Neuronal stem cell (in vitro differentiated cells): ENCODE data around the gene PKNOX2.

ENCODE experiments used
- DNase-seq: peaks from one replicate; pipeline ENCODE4 v3.0.0-alpha.2; 2013; ENCODE audit warnings: low spot score
- H2AFZ ChIP-seq: one replicate; pipeline ENCODE4 v1.6.1; 2013; ENCODE audit warnings: mild to moderate bottlenecking, low read length, inconsistent platforms
- H2AK5ac ChIP-seq: 2 replicates; pipeline ENCODE4 v1.6.1; 2013; ENCODE audit warnings: low read depth, mild to moderate bottlenecking, inconsistent platforms, low read length, moderate library complexity, mixed read lengths
- H2BK120ac ChIP-seq: 2 replicates; pipeline ENCODE4 v1.6.1; 2013; ENCODE audit warnings: low read depth, mild to moderate bottlenecking, inconsistent platforms, low read length, moderate library complexity, mixed read lengths
- H2BK12ac ChIP-seq: one replicate; pipeline ENCODE4 v1.6.1; 2013; ENCODE audit warnings: low read length, inconsistent platforms
- H2BK15ac ChIP-seq: 2 replicates; pipeline ENCODE4 v1.6.1; 2013; ENCODE audit warnings: mild to moderate bottlenecking, low read length, inconsistent platforms, mixed read lengths
- H2BK5ac ChIP-seq: one replicate; pipeline ENCODE4 v1.6.1; 2013; ENCODE audit warnings: inconsistent platforms, mild to moderate bottlenecking, low read length, moderate library complexity
- H3K14ac ChIP-seq: one replicate; pipeline ENCODE4 v1.6.1; 2013; ENCODE audit warnings: low read length, inconsistent platforms
- H3K18ac ChIP-seq: 2 replicates; pipeline ENCODE4 v1.6.1; 2013; ENCODE audit warnings: low read length, inconsistent platforms
- H3K23ac ChIP-seq: 2 replicates; pipeline ENCODE4 v1.6.1; 2013; ENCODE audit warnings: low read depth, mild to moderate bottlenecking, mixed read lengths, low read length, inconsistent platforms; ENCODE audit not compliant: poor library complexity
- H3K27ac ChIP-seq: replicated peaks from 3 replicates; pipeline ENCODE4 v1.5.1; 2013; ENCODE audit warnings: low read length, inconsistent platforms
- H3K27me3 ChIP-seq, 3 experiments: 2 replicates each; pipeline ENCODE4 v1.6.1; 2013; ENCODE audit warnings: low read length in 3 of 3, mild to moderate bottlenecking in 2 of 3, inconsistent platforms in 1 of 3, low read depth in 1 of 3, mixed read lengths in 1 of 3, moderate library complexity in 1 of 3; ENCODE audit not compliant: control insufficient read depth in 3 of 3, insufficient read depth in 3 of 3
- H3K36me3 ChIP-seq, 2 donors: replicated peaks in 1 of 2; 2 replicates each; pipeline ENCODE4 v1.6.1; 2013; ENCODE audit warnings: low read length in 2 of 2; ENCODE audit not compliant: control insufficient read depth in 2 of 2, insufficient read depth in 2 of 2
- H3K4ac ChIP-seq: 2 replicates; pipeline ENCODE4 v1.6.1; 2013; ENCODE audit warnings: inconsistent platforms, mild to moderate bottlenecking, low read length, moderate library complexity
- H3K4me1 ChIP-seq, 2 donors: 1 replicate in 1 of 2; 2 replicates in 1 of 2; pipeline ENCODE4 v1.6.1; 2013; ENCODE audit warnings: low read length in 2 of 2, low read depth in 1 of 2; ENCODE audit not compliant: control insufficient read depth in 2 of 2, insufficient read depth in 1 of 2
- H3K4me2 ChIP-seq: one replicate; pipeline ENCODE4 v1.6.1; 2013; ENCODE audit warnings: mild to moderate bottlenecking, low read length, inconsistent platforms; ENCODE audit not compliant: insufficient read depth, poor library complexity, severe bottlenecking
- H3K4me3 ChIP-seq, 2 donors: 2 replicates each; pipeline ENCODE4 v1.5.1; 2013; ENCODE audit warnings: low read length in 2 of 2, mild to moderate bottlenecking in 2 of 2, inconsistent platforms in 1 of 2, moderate library complexity in 1 of 2
- H3K79me1 ChIP-seq: one replicate; pipeline ENCODE4 v1.6.1; 2013; ENCODE audit warnings: low read depth, mild to moderate bottlenecking, inconsistent platforms, low read length, moderate library complexity
- H3K9ac ChIP-seq: one replicate; pipeline ENCODE4 v1.6.1; 2013; ENCODE audit warnings: mild to moderate bottlenecking, low read depth, low read length, inconsistent platforms; ENCODE audit not compliant: poor library complexity
- H3K9me3 ChIP-seq, 2 donors: replicated peaks in 1 of 2; 2 replicates each; pipeline versions ENCODE3 to v1.6.1; 2013; ENCODE audit warnings: low read length in 2 of 2, mild to moderate bottlenecking in 2 of 2, inconsistent platforms in 1 of 2, low read depth in 1 of 2, mixed read lengths in 1 of 2, moderate library complexity in 1 of 2; ENCODE audit not compliant: control insufficient read depth in 2 of 2, insufficient read depth in 1 of 2
- H4K8ac ChIP-seq: one replicate; pipeline ENCODE4 v1.6.1; 2013; ENCODE audit warnings: low read depth, mild to moderate bottlenecking, inconsistent platforms, low read length, moderate library complexity
- H4K91ac ChIP-seq: one replicate; pipeline ENCODE4 v1.6.1; 2013; ENCODE audit warnings: low read length, low read depth, mild to moderate bottlenecking, inconsistent platforms; ENCODE audit not compliant: poor library complexity
- WGBS, 2 donors: extraction: QIAGEN DNeasy Blood & Tissue Kit; methylation state at CpG; one replicate each; pipeline ENCODE4 v1.1.7; 2013; ENCODE audit warnings: missing lambda C conversion rate in 2 of 2, mixed read lengths in 1 of 2; ENCODE audit not compliant: insufficient read length in 2 of 2, insufficient replicate concordance in 1 of 2; ENCODE audit errors: extremely low coverage in 2 of 2; 5-methylcytosine and 5-hydroxymethylcytosine counted together

The PKNOX2 gene

DNA sequence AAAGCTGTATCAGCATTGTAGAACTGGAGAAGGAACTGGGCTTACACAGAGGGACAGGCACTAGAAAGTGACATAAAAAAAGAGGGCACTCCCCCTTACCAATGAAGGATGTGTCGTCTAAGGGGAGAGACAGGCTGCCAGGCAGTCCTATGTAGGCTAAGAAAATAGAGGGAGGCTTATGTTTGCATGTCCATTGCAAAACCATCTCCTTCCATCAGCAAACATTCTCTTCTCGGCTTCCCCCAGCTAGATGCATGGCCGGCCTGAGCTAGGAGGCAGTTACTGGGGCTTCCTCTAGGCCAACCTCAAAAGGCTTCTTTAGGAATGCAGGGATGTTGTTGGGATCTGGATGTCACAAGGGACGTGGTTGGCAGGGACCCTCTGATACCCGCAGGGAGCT is 139.1 kb downstream of the PKNOX2 start:
- no CpG with 5 or more reads among the region's 5 CpGs for WGBS, 2 donors

GRCh38 chr11:125304136-125304535 is 139.6 kb downstream of the PKNOX2 start:
- no peak overlapping the region for H3K4me3 ChIP-seq
- no peak overlapping the region for H3K4ac ChIP-seq
- no peak overlapping the region for H3K23ac ChIP-seq
- H4K91ac ChIP-seq = no peak overlapping the region
- no peak overlapping the region for H2BK120ac ChIP-seq
- no peak overlapping the region for H2AFZ ChIP-seq
- H3K9me3 ChIP-seq = no peaks in the 10 kb centered on the region
- H3K4me2 ChIP-seq = no peak overlapping the region
- no peak overlapping the region for H2BK5ac ChIP-seq
- H3K4me1 ChIP-seq = peaks cover 0 to 2% of the 10 kb centered on the region in 2 donors
- no peak overlapping the region for H4K8ac ChIP-seq
- H2BK15ac ChIP-seq = no peak overlapping the region
- H3K9ac ChIP-seq = no peak overlapping the region
- H3K18ac ChIP-seq = no peak overlapping the region
- H2AK5ac ChIP-seq = no peak overlapping the region
- no peak overlapping the region for H3K14ac ChIP-seq
- DNase-seq = no peak
- no peak overlapping the region for H2BK12ac ChIP-seq
- H3K79me1 ChIP-seq = peaks cover 2% of the 10 kb centered on the region
- no peaks in the 10 kb centered on the region for H3K27me3 ChIP-seq
- no peak overlapping the region for H3K27ac ChIP-seq
- peaks cover 0 to 25% of the 10 kb centered on the region in 2 donors for H3K36me3 ChIP-seq
- WGBS, 2 donors = no CpG with 5 or more reads among the region's 7 CpGs

More for the DNA sequence above, 139.1 kb downstream of the PKNOX2 start:
- no peak overlapping the region for H2BK120ac ChIP-seq
- no peak overlapping the region for H4K91ac ChIP-seq
- H3K4me1 ChIP-seq = peaks cover 0 to 2% of the 10 kb centered on the region in 2 donors
- no peak overlapping the region for H3K4me2 ChIP-seq
- H3K4ac ChIP-seq = no peak overlapping the region
- no peak overlapping the region for H3K23ac ChIP-seq
- H3K18ac ChIP-seq = no peak overlapping the region
- no peak overlapping the region for H2AFZ ChIP-seq
- no peak overlapping the region for H2BK5ac ChIP-seq
- DNase-seq = no peak
- H3K27me3 ChIP-seq = no peaks in the 10 kb centered on the region
- H4K8ac ChIP-seq = no peak overlapping the region
- H3K79me1 ChIP-seq = peaks cover 2% of the 10 kb centered on the region
- no peak overlapping the region for H2AK5ac ChIP-seq
- H3K14ac ChIP-seq = no peak overlapping the region
- no peaks in the 10 kb centered on the region for H3K9me3 ChIP-seq
- no peak overlapping the region for H3K9ac ChIP-seq
- no peak overlapping the region for H2BK12ac ChIP-seq
- H3K27ac ChIP-seq = no peak overlapping the region
- H2BK15ac ChIP-seq = no peak overlapping the region
- no peak overlapping the region for H3K4me3 ChIP-seq
- H3K36me3 ChIP-seq = peaks cover 0 to 26% of the 10 kb centered on the region in 2 donors

GRCh38 chr11:125304876-125305275 is 140.3 kb downstream of the PKNOX2 start:
- Histone ChIP-seq H2BK15ac (no peak overlapping the region), H3K4ac (no peak overlapping the region), H2BK120ac (no peak overlapping the region), H3K9ac (no peak overlapping the region), H4K91ac (no peak overlapping the region), H3K9me3 (no peaks in the 10 kb centered on the region), H4K8ac (no peak overlapping the region), H3K23ac (no peak overlapping the region), H3K4me3 (no peak overlapping the region), H3K27me3 (no peaks in the 10 kb centered on the region), H2AK5ac (no peak overlapping the region), H3K79me1 (peaks cover 2% of the 10 kb centered on the region), H2BK5ac (no peak overlapping the region), H3K4me1 (peaks cover 0 to 2% of the 10 kb centered on the region in 2 donors), H3K36me3 (peaks cover 0 to 23% of the 10 kb centered on the region in 2 donors), H3K4me2 (no peak overlapping the region), H3K27ac (no peak overlapping the region), H3K14ac (no peak overlapping the region), H2BK12ac (no peak overlapping the region), H2AFZ (no peak overlapping the region), H3K18ac (peak overlapping the region; percentile 20)
- no peak for DNase-seq
- WGBS, 2 donors = no CpG with 5 or more reads among the region's 9 CpGs

- Histone ChIP-seq H4K91ac (no peak overlapping the region), H3K4me1 (peaks cover 0 to 2% of the 10 kb centered on the region in 2 donors), H2AFZ (no peak overlapping the region), H3K23ac (no peak overlapping the region), H3K18ac (no peak overlapping the region), H3K79me1 (peaks cover 2% of the 10 kb centered on the region), H2BK5ac (no peak overlapping the region), H3K27me3 (no peaks in the 10 kb centered on the region), H3K9me3 (no peaks in the 10 kb centered on the region), H4K8ac (no peak overlapping the region), H2BK15ac (no peak overlapping the region), H3K4me2 (no peak overlapping the region), H3K36me3 (peaks cover 0 to 23% of the 10 kb centered on the region in 2 donors), H3K27ac (no peak overlapping the region), H2AK5ac (no peak overlapping the region), H2BK12ac (peak overlapping the region; percentile 2), H3K14ac (no peak overlapping the region), H3K9ac (no peak overlapping the region), H3K4me3 (no peak overlapping the region), H2BK120ac (no peak overlapping the region), H3K4ac (no peak overlapping the region)
- DNase-seq = no peak
- no CpG with 5 or more reads among the region's 7 CpGs for WGBS, 2 donors
Observed at GRCh38 chr11:125305345-125305744, 140.8 kb downstream of the PKNOX2 start.
